ENCODE data around the gene SS18L1. TPM values are rescaled to one million over a fixed set of nuclear protein-coding genes. Genes with fewer than 3 reads are reported as not detected.

SS18L1 gene
- total and polyA plus RNA-seq, 2 donors (not counting 1 experiment from before 2014, with no cell fraction given), result 4.7 to 7.4 TPM

GRCh38 chr20:62151225-62151624 lies 7.7 kb downstream of the SS18L1 start:
- Histone ChIP-seq H4K20me1 (ENCODE audit: control insufficient read depth, extremely low read depth, insufficient read depth, low read length) (peaks cover 2% of the 10 kb centered on the region), H3K36me3 (ENCODE audit: control insufficient read depth, insufficient read depth, low read length) (peaks cover 1% of the 10 kb centered on the region), H3K27me3 (ENCODE audit: control insufficient read depth, insufficient read depth, low read length) (no peaks in the 10 kb centered on the region), H3K9me3 (ENCODE audit: control insufficient read depth, insufficient read depth, low read depth, low read length) (no peaks in the 10 kb centered on the region), H3K79me2 (ENCODE audit: control insufficient read depth, insufficient read depth, low read length) (peaks cover 56% of the 10 kb centered on the region), H3K4me1 (ENCODE audit: control insufficient read depth, extremely low read depth, insufficient read depth, low read length) (no peaks in the 10 kb centered on the region), H2AFZ (ENCODE audit: low read length) (no peak overlapping the region), H3K4me3 (replicated peaks in 1 of 4; ENCODE audit: control extremely low read depth in 1 of 4, insufficient read depth in 1 of 4, low read depth in 3 of 4, low read length in 4 of 4) (no peak overlapping the region), H3K9ac (ENCODE audit: insufficient read depth, low read length) (no peak overlapping the region), H3K27ac (ENCODE audit: insufficient read depth, low read length) (no peak overlapping the region), H3K4me2 (ENCODE audit: extremely low read depth, insufficient read depth, low read length) (no peak overlapping the region)
- TF ChIP-seq CTCF (conservative IDR thresholded peaks at IDR 0.05 in 1 of 2, IDR thresholded peaks at IDR 0.05 in 1 of 2; ENCODE audit: low read depth in 1 of 2, low read length in 2 of 2), result no peak
- no peak for TF ChIP-seq EZH2 (IDR thresholded peaks at IDR 0.05; ENCODE audit: low read length, missing control alignments)
- no peak for DNase-seq (ENCODE audit: low read depth in 2 of 2)

GRCh38 chr20:62151835-62152364 lies 8.3 kb downstream of the SS18L1 start:
- peaks cover 1% of the 10 kb centered on the region for H3K36me3 ChIP-seq (ENCODE audit: control insufficient read depth, insufficient read depth, low read length)
- TF ChIP-seq CTCF (conservative IDR thresholded peaks at IDR 0.05 in 1 of 2, IDR thresholded peaks at IDR 0.05 in 1 of 2; ENCODE audit: low read depth in 1 of 2, low read length in 2 of 2) (no peak), EZH2 (IDR thresholded peaks at IDR 0.05; ENCODE audit: low read length, missing control alignments) (no peak)
- H3K79me2 ChIP-seq (ENCODE audit: control insufficient read depth, insufficient read depth, low read length), result peaks cover 55% of the 10 kb centered on the region
- no peak overlapping the region for H3K4me2 ChIP-seq (ENCODE audit: extremely low read depth, insufficient read depth, low read length)
- no peak for DNase-seq (ENCODE audit: low read depth in 2 of 2)
- H3K9me3 ChIP-seq (ENCODE audit: control insufficient read depth, insufficient read depth, low read depth, low read length), result no peaks in the 10 kb centered on the region
- H4K20me1 ChIP-seq (ENCODE audit: control insufficient read depth, extremely low read depth, insufficient read depth, low read length), result peaks cover 1% of the 10 kb centered on the region
- H3K4me3 ChIP-seq (replicated peaks in 1 of 4; ENCODE audit: control extremely low read depth in 1 of 4, insufficient read depth in 1 of 4, low read depth in 3 of 4, low read length in 4 of 4), result no peak overlapping the region
- H3K9ac ChIP-seq (ENCODE audit: insufficient read depth, low read length), result no peak overlapping the region
- H3K27me3 ChIP-seq (ENCODE audit: control insufficient read depth, insufficient read depth, low read length), result no peaks in the 10 kb centered on the region
- no peaks in the 10 kb centered on the region for H3K4me1 ChIP-seq (ENCODE audit: control insufficient read depth, extremely low read depth, insufficient read depth, low read length)
- H3K27ac ChIP-seq (ENCODE audit: insufficient read depth, low read length), result no peak overlapping the region
- no peak overlapping the region for H2AFZ ChIP-seq (ENCODE audit: low read length)

GRCh38 chr20:62155428-62156253 lies 12.1 kb downstream of the SS18L1 start:
- Histone ChIP-seq H3K27me3 (ENCODE audit: control insufficient read depth, insufficient read depth, low read length) (no peaks in the 10 kb centered on the region), H3K4me3 (replicated peaks in 1 of 4; ENCODE audit: control extremely low read depth in 1 of 4, insufficient read depth in 1 of 4, low read depth in 3 of 4, low read length in 4 of 4) (no peak overlapping the region), H3K79me2 (ENCODE audit: control insufficient read depth, insufficient read depth, low read length) (peaks cover 33% of the 10 kb centered on the region), H3K9me3 (ENCODE audit: control insufficient read depth, insufficient read depth, low read depth, low read length) (no peaks in the 10 kb centered on the region), H4K20me1 (ENCODE audit: control insufficient read depth, extremely low read depth, insufficient read depth, low read length) (no peaks in the 10 kb centered on the region), H3K36me3 (ENCODE audit: control insufficient read depth, insufficient read depth, low read length) (peaks cover 1% of the 10 kb centered on the region), H3K4me2 (ENCODE audit: extremely low read depth, insufficient read depth, low read length) (no peak overlapping the region), H3K27ac (ENCODE audit: insufficient read depth, low read length) (no peak overlapping the region), H3K4me1 (ENCODE audit: control insufficient read depth, extremely low read depth, insufficient read depth, low read length) (no peaks in the 10 kb centered on the region), H3K9ac (ENCODE audit: insufficient read depth, low read length) (no peak overlapping the region), H2AFZ (ENCODE audit: low read length) (no peak overlapping the region)
- no peak for DNase-seq (ENCODE audit: low read depth in 2 of 2)
- no peak for TF ChIP-seq EZH2 (IDR thresholded peaks at IDR 0.05; ENCODE audit: low read length, missing control alignments)
- no peak for TF ChIP-seq CTCF (conservative IDR thresholded peaks at IDR 0.05 in 1 of 2, IDR thresholded peaks at IDR 0.05 in 1 of 2; ENCODE audit: low read depth in 1 of 2, low read length in 2 of 2)

Measured in fibroblast of lung (primary cell).